GM23248 (cell line): Measurements from ENCODE around the gene SLC38A11. TPM values are rescaled to one million over a fixed set of nuclear protein-coding genes. Genes with fewer than 3 reads are reported as not detected.

Experiments used
- DNase-seq: peaks from one replicate; pipeline ENCODE4 v3.0.0-alpha.2; 2015
- H2AFZ ChIP-seq: fragments of 200-600 bp; sonication (generic); 2 replicates; pipeline ENCODE4 v1.6.1; 2016; ENCODE audit warnings: antibody characterized with exemption
- H3F3A ChIP-seq: fragments of 200-600 bp; sonication (generic); 2 replicates; pipeline ENCODE4 v1.6.1; 2016; ENCODE audit warnings: mild to moderate bottlenecking, antibody characterized with exemption, mixed run types; ENCODE audit not compliant: insufficient read depth
- H3K27ac ChIP-seq: fragments of 200-600 bp; sonication (generic); 2 replicates; pipeline ENCODE4 v1.5.1; 2016; ENCODE audit warnings: mild to moderate bottlenecking
- H3K27me3 ChIP-seq: fragments of 200-600 bp; sonication (generic); replicated peaks from 2 replicates; pipeline ENCODE4 v1.6.1; 2016; ENCODE audit warnings: mild to moderate bottlenecking; ENCODE audit not compliant: insufficient read depth
- H3K36me3 ChIP-seq: fragments of 200-600 bp; sonication (generic); 2 replicates; pipeline ENCODE4 v1.6.1; 2016; ENCODE audit warnings: low read depth, mild to moderate bottlenecking
- H3K4me1 ChIP-seq: fragments of 200-600 bp; sonication (generic); 2 replicates; pipeline ENCODE4 v1.6.1; 2016; ENCODE audit warnings: mild to moderate bottlenecking; ENCODE audit not compliant: insufficient read depth
- H3K4me2 ChIP-seq: fragments of 200-600 bp; sonication (generic); one replicate; pipeline ENCODE4 v1.6.1; 2016; ENCODE audit warnings: mild to moderate bottlenecking; ENCODE audit not compliant: unreplicated experiment
- H3K4me3 ChIP-seq: fragments of 200-600 bp; sonication (generic); 2 replicates; pipeline ENCODE4 v1.5.1; 2016; ENCODE audit warnings: mild to moderate bottlenecking
- H3K79me2 ChIP-seq: fragments of 200-600 bp; sonication (generic); 2 replicates; pipeline ENCODE4 v1.6.1; 2016; ENCODE audit warnings: mild to moderate bottlenecking; ENCODE audit not compliant: insufficient read depth
- H3K9ac ChIP-seq: fragments of 200-600 bp; sonication (generic); 2 replicates; pipeline ENCODE4 v1.6.1; 2016; ENCODE audit warnings: mild to moderate bottlenecking
- H3K9me2 ChIP-seq: fragments of 200-600 bp; sonication (generic); 2 replicates; pipeline ENCODE4 v1.6.1; 2016; ENCODE audit warnings: mixed run types, mild to moderate bottlenecking, moderate library complexity; ENCODE audit not compliant: insufficient read depth
- H3K9me3 ChIP-seq: fragments of 200-600 bp; sonication (generic); one replicate; pipeline ENCODE4 v1.6.1; 2017; ENCODE audit warnings: low read depth
- H4K20me1 ChIP-seq: fragments of 200-600 bp; sonication (generic); 2 replicates; pipeline ENCODE4 v1.6.0; 2016; ENCODE audit not compliant: insufficient read depth
- EZH2 ChIP-seq: fragments of 200-600 bp; sonication (generic); IDR thresholded peaks from 2 replicates; pipeline ENCODE4 v1.6.1; 2018; ENCODE audit warnings: antibody characterized with exemption, mild to moderate bottlenecking; ENCODE audit not compliant: insufficient read depth, poor library complexity, severe bottlenecking
- EZH2phosphoT487 ChIP-seq: fragments of 200-600 bp; sonication (generic); IDR thresholded peaks from 2 replicates; pipeline ENCODE4 v1.6.1; 2018; ENCODE audit warnings: antibody characterized with exemption, moderate library complexity, mild to moderate bottlenecking, low read depth; ENCODE audit not compliant: insufficient read depth
- WGBS, 2 experiments: methylation state at CpG; one replicate each; pipeline ENCODE4 v1.1.6; 2015 to 2017; ENCODE audit warnings: low lambda C conversion rate in 2 of 2, low coverage in 1 of 2; ENCODE audit errors: missing lambda C conversion rate in 2 of 2; 5-methylcytosine and 5-hydroxymethylcytosine counted together
- in situ Hi-C: fragments of 300-500 bp; cut with MboI; formaldehyde crosslinking; loops from 2 replicates; pipeline ENCODE4 v1.15.0; 2020
- polyA plus RNA-seq: library from polyadenylated mRNA; unstranded; fragments of >200 nt; fragmentation: Nextera tagmentation; extraction: Ambion mirVana; gene quantifications from 2 replicates; pipeline ENCODE4 v1.2.1, GENCODE V29; 2016
- small RNA-seq: library from RNA; depleted of rRNA; stranded (forward); fragments of <200 nt; gene quantifications from one replicate; pipeline ENCODE3, GENCODE V24; 2014; ENCODE audit warnings: low read depth, low replicate concordance
- total RNA-seq: library from RNA; depleted of rRNA; stranded (reverse); fragments of >200 nt; shearing (Covaris generic); gene quantifications from 2 replicates; pipeline ENCODE4 v1.2.3, GENCODE V29; 2014; rRNA removed

The SLC38A11 gene
- total and polyA plus RNA-seq, 2 experiments from 2014 or later = not detected

- no peaks in the 10 kb centered on the region for H3K36me3 ChIP-seq
- no peak overlapping the region for H2AFZ ChIP-seq
- 96 to 97% methylated on average over 2 of the region's 2 CpGs for WGBS, 2 experiments
- no peaks in the 10 kb centered on the region for H3K9me2 ChIP-seq
- no peaks in the 10 kb centered on the region for H4K20me1 ChIP-seq
- no peak for DNase-seq
- H3K4me2 ChIP-seq = no peak overlapping the region
- H3F3A ChIP-seq = peaks cover 5% of the 10 kb centered on the region
- no peak for TF ChIP-seq EZH2phosphoT487
- no peak for TF ChIP-seq EZH2
- no peak overlapping the region for H3K9ac ChIP-seq
- in situ Hi-C loops = no loop called here
- H3K9me3 ChIP-seq = no peaks in the 10 kb centered on the region
- peaks cover 5% of the 10 kb centered on the region for H3K4me1 ChIP-seq
- H3K4me3 ChIP-seq = no peak overlapping the region
- H3K27me3 ChIP-seq = no peaks in the 10 kb centered on the region
- H3K27ac ChIP-seq = no peak overlapping the region
- no peaks in the 10 kb centered on the region for H3K79me2 ChIP-seq
Observed at GRCh38 chr2:164847981-164848741, 107.2 kb downstream of the SLC38A11 start.

DNA sequence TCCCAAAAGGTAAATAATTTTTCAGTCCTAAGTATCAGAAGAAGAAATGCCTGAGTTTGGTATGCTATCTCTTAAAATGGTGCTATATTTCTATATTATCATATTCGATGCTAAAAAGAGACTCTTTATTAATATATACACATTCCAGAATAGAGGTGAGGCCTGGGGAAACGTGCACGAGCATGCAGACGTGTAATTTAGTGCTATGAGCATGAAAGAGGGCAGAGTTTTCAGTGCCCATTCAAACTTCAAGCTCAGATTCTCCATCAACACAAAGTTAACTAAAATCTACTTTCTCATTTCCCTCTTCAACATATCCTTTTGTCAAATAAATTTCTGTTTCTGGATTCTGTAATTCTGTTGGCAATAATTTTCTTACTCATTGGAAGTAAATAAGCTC, 108.0 kb downstream of the SLC38A11 start:
- Histone ChIP-seq H3K4me3 (no peak overlapping the region), H3K36me3 (no peaks in the 10 kb centered on the region), H3K9me3 (no peaks in the 10 kb centered on the region), H3K4me1 (peaks cover 9% of the 10 kb centered on the region), H3K9me2 (no peaks in the 10 kb centered on the region), H3K27me3 (no peaks in the 10 kb centered on the region), H3F3A (peaks cover 11% of the 10 kb centered on the region), H3K9ac (no peak overlapping the region), H3K4me2 (no peak overlapping the region), H3K79me2 (no peaks in the 10 kb centered on the region), H3K27ac (no peak overlapping the region), H2AFZ (no peak overlapping the region), H4K20me1 (no peaks in the 10 kb centered on the region)
- 60 to 66% methylated on average over 4 of the region's 4 CpGs for WGBS, 2 experiments
- no peak for DNase-seq
- no peak for TF ChIP-seq EZH2
- TF ChIP-seq EZH2phosphoT487 = no peak
- in situ Hi-C loops = no loop called here

GRCh38 chr2:164846276-164846675, 109.0 kb downstream of the SLC38A11 start:
- H4K20me1 ChIP-seq = no peaks in the 10 kb centered on the region
- H3K79me2 ChIP-seq = no peaks in the 10 kb centered on the region
- no peak overlapping the region for H3K4me3 ChIP-seq
- TF ChIP-seq EZH2 (no peak), EZH2phosphoT487 (no peak)
- DNase-seq = no peak
- H3F3A ChIP-seq = peaks cover 11% of the 10 kb centered on the region
- H3K4me2 ChIP-seq = no peak overlapping the region
- no peak overlapping the region for H2AFZ ChIP-seq
- H3K27me3 ChIP-seq = no peaks in the 10 kb centered on the region
- H3K4me1 ChIP-seq = peaks cover 9% of the 10 kb centered on the region
- H3K9ac ChIP-seq = no peak overlapping the region
- H3K9me2 ChIP-seq = no peaks in the 10 kb centered on the region
- no peak overlapping the region for H3K27ac ChIP-seq
- no peaks in the 10 kb centered on the region for H3K9me3 ChIP-seq
- H3K36me3 ChIP-seq = no peaks in the 10 kb centered on the region
- 97% methylated on average over 2 of the region's 2 CpGs for WGBS, 2 experiments
- in situ Hi-C loops = no loop called here

Small RNAs within 50 kb of the gene (small RNA-seq; reads per million reads assigned to genes)
- gene RNA5SP110 (not detected), gene RNA5SP111 (0.25 reads per million)

Other genes starting within 250 kb of the SLC38A11 start
- 1.3 and 1.8 TPM in 2 replicates for gene COBLL1, start 113.7 kb downstream of the SLC38A11 start, total RNA-seq
- 2.2 and 2.5 TPM in 2 replicates for gene COBLL1, start 113.7 kb downstream of the SLC38A11 start, polyA plus RNA-seq
- 0.11 TPM in 1 of 2 replicates, not detected in the other for gene SCN3A, start 248.5 kb upstream of the SLC38A11 start, total RNA-seq
- gene SCN3A, start 248.5 kb upstream of the SLC38A11 start, polyA plus RNA-seq = not detected in 2 replicates